Measurements from ENCODE around the gene NEURL1. TPM values are rescaled to one million over a fixed set of nuclear protein-coding genes. Genes with fewer than 3 reads are reported as not detected.
"Not testable (repeated sequence)": the region's sequence is repeated elsewhere in the genome, so short reads cannot be mapped to it uniquely, and the experiment has no call there.

NEURL1 gene
- total RNA-seq, 1 donor = 6.7 TPM

GRCh38 chr10:103492655-103493261, 747 bp upstream of the NEURL1 start:
- no peak for DNase-seq (ENCODE audit: low read depth in 2 of 3, low spot score in 2 of 3)

GRCh38 chr10:103493916-103494877, 692 bp downstream of the NEURL1 start:
- DNase-seq (ENCODE audit: low read depth in 2 of 3, low spot score in 2 of 3) = no peak

DNA sequence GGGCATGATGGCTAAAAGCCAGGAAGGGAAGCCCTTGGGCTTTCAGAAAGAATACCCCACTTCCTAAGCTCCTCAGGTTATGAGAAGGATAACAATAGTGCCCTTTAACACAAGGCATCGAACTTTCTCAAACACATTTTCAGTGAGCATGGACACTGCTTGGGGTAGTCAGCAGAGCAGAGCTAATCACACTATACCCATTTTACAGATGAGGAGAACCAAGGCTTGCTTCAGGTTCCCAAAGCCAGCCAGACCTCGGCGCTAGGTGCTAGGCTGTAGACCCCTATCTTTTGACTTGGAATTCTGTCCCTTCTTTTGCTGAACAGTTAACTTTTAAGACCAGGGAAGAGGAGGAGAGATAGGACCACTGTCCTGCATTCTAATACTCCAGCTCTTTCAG, 1.8 kb downstream of the NEURL1 start:
- no peak for DNase-seq (ENCODE audit: low read depth in 2 of 3, low spot score in 2 of 3)

DNA sequence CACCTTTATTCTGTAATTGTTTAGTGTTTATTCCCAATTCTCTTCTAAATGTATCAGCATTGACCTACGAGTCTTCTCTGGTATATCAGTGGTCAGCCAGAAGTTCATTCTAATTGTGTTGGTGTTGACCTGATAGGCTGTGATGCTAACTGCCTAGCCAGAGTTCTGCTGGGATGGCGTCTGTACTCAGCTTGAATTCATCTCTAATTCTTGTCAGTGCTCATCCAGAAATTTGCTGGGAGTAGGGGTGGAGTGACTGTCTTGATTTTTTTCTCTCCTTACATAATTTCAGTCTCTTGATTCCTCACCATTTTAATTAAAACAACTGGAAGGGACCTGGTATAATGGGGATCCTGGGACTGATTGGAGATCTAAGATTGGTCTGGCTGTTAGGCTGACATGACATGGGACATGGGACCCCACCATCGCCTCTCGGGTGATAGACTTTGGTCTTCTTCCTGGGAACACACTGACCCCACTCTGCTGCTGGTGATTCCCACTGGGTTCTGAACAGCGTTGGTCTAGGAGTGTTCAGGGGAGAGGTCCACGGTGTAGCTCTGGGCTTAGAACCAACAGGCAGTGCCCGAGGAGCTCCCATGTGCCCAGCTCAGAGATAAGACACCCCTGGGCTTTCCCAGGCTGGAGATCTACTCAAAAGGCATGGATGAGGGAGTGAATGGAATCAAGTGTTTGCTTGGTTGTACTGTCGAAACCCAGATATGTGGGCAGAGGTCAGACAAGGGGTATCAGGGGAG, 3.8 kb downstream of the NEURL1 start:
- no peak for DNase-seq (ENCODE audit: low read depth in 2 of 3, low spot score in 2 of 3)

GRCh38 chr10:103498936-103499638, 5.6 kb downstream of the NEURL1 start:
- no peak for DNase-seq (ENCODE audit: low read depth in 2 of 3, low spot score in 2 of 3)

- no peak for DNase-seq (ENCODE audit: low read depth in 2 of 3, low spot score in 2 of 3)
Observed at GRCh38 chr10:103499881-103500280, 6.4 kb downstream of the NEURL1 start.

DNA sequence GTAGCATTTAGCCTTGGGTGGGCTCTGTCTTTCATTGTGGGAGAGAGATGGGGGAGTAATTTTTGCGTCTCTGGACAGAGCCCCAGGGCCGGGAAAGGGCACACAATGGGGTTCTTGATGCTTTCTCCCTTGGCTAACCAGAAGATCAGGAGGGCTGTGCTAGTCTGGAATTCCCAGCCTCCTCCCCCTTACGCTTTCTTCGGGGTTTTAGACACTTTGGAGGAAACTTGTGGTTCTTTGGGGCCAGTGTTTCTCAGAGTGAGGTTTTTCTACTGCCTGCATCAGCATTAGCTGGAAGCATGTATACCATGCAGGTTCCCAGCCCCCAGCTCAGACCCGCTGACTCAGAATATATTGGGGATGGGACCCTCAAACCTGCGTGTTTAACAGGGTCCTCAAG, 7.0 kb downstream of the NEURL1 start:
- no peak for DNase-seq (ENCODE audit: low read depth in 2 of 3, low spot score in 2 of 3)

DNA sequence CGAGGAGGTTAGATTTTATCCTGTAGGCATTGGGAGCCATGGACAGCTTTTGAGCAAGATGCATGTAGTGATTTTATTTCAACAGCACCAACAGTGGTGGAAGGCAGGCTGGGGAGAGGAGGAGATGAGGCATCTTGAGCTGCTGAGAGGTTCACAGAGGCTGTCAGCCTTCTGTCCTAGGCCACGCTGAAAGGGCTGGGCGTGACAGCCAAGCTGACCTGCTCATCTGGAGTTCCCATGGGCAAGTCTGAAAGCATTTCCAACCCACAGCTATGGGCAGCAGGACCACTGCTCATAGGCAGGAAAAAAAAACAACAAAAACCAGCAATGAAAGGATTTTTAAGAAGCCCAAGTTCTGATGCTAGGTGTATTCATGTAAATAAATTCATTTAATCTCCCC, 7.7 kb downstream of the NEURL1 start:
- DNase-seq (ENCODE audit: low read depth in 2 of 3, low spot score in 2 of 3) = no peak

DNA sequence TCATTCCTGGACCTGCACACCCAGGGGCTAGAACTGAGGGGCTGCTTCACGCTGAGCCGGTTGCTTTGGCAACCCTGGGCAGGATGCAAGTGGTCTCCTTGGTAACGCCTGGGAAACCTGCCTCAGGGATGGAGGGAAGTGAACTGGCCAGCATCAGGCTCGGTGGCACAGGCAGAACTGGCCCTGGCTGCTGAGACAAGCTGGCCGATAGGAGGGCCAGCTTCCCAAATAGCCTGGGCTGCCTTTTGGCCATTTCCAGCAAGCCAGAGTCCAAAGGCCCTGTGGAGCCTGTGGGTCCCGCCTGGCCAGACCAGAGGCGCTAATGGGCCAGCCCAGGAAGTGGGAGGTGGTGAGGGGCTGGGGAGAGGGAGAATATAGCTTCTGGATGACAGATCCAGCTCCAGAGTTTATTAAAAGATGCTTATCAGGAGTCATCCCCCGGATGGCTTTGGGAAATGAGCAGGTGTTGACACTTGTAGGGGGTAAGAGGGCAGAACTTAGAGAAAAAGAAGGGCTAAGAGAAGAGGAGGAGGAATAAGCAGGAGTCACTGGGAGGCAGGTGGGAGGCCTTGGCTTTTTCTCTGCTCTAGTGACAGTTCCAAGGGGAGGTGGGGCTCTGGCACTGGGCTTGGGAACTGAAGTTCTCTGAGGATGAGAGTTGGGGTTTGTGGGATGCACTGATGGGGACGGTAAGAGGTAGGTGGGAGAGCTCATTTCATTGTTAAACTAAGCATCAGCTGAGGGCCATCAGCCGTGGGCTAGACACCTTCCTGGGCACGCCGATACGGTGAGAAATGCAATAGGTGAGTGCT, 9.6 kb downstream of the NEURL1 start:
- no peak for DNase-seq (ENCODE audit: low read depth in 2 of 3, low spot score in 2 of 3)

- not testable (repeated sequence) for DNase-seq (ENCODE audit: low read depth in 2 of 3, low spot score in 2 of 3)
Observed at GRCh38 chr10:103503777-103504176, 10.3 kb downstream of the NEURL1 start.

- DNase-seq (ENCODE audit: low read depth in 2 of 3, low spot score in 2 of 3) = peak in 2 of 3 donors; percentile 55 to 59
Observed at GRCh38 chr10:103504181-103504783, 10.8 kb downstream of the NEURL1 start.

DNA sequence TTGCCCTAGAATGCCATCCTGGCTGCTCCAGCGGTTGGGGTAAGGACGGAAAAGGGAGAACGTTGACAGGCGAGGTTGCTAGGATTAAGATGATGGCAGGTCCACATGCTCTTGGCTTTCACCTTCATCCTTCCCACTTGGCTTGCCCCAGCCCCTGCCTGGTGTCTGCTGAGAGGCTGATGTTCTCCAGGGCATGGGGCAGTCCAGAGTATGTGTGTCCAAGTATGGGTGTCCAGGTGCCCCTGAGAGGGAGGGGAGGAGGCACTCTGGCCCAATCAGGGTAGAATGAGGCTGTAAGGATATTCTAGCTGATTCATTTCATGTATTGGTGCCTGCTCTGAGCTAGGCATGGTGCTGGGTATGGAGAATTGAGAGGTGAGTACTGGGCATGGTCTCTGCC, 12.6 kb downstream of the NEURL1 start:
- DNase-seq (ENCODE audit: low read depth in 2 of 3, low spot score in 2 of 3) = no peak

DNA sequence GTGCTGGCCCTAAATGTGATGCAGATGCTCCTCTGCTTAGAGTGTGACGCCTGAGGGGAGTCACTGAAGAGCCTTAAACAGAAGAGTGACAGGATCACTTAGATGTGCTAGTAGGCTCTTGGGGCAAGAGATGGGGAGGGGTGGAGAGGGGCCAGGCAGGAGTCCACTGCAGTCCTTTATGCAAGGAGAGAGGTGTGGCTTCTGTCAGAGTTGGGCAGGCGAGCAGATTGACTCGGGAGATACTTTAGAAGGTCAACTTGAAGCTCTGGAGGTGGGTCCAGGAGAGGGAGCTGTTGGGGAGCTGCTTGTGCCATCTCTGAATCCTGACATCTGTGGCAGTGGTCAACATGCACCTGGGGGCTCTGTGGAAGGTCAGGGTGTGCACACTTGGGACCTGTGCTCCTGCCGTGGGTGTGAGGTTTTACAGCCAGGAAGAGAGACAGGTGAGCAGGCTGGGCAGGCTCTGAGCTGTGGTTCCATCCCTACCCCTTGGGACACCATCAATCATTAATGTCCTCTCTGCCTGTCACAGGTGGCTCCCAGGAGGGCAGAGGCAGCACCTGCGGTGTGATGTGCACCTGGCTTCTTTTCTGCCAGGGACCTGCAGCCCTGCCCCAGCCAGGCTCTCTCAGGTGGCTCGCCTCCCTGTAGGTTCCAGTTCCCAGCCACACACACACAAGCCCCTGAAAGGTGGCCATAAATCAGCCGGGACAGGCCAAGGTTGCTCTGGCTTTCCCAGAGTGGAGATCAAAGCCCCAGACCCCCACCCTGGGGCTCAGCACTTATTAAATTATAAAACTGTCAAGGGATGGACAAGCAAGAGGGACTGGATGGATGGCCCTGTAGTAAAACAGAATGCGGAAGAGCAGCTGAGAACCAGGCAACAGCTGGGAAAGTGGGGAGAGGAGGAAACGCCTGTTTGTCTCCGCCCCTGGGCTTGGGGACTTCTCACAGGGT, 14.0 kb downstream of the NEURL1 start:
- no peak for DNase-seq (ENCODE audit: low read depth in 2 of 3, low spot score in 2 of 3)

DNA sequence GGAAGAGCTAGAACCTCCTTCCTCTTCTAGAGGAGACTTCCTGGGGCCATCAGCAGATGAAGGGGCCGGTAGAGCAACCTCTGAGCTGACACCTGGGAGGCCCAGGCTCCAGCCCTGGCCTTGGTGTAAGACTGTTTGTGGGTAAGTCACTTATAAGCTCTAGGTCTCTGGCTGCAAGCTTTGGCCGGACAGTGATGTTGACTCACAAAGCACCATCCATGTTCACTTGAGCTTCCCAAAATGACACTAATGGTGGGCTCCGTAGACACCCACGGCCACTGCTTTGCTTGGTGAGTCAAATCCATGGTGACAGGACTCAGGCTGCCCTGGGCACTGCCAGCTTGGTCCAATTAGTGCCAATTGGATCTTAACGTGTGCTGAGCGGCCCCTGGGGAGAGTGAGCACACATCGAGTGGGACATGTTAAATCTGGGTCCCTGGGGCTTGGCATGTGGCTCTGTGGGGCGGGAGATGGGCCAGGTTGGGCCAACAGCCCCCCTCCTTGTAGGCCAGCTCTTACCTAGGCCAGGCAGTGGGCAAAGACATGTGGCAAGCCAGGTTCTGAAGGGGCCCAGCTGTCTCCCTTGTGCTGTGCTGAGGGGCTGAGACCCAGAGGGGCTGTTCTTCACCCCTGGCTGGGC, 16.7 kb downstream of the NEURL1 start:
- DNase-seq (ENCODE audit: low read depth in 2 of 3, low spot score in 2 of 3) = no peak

DNA sequence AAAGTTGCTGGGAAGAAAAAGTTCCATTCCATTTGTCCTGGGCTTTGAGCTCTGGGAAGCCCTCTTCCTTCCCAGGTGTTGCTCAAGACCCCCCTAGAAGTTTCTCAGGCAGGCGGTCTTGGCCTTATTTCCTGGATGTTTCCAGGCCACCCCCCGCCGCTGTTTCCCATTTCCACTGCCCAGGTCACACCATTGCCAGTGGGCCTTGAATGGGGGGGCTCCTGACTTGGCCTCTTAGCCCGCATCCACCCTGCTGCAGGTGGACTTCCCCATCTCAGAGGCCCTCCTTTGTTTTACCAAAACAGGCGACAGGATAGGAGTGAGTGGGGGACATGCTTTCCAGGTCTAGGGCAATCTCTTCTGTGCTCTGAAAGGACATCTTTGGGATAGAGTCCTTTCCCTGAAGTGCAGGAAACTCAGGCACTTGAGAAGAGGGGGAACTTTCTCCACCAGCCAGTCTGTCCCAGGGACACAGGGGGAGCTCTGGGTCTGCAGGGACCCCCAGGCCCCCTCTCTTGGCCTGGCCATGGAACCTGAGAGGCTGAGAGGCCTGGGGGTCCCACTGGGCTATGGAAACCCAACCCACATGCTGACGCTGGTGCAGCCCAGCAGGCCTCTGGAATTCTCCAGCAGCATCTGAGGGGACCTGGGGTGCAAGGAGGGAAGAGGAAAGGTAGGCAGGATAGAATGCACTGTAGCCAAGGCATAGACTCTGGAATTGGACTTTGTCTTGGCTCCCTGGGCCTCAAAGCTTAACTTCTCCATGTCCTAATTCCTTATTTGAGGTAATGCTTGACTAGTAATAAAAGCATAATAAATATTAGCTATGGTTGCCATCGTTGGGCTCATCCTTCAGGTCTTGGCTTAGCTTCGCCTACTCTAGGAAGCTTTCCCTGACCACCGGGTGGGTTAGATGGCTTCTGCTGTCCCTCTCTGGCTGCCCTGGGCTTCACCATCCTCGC, 17.6 kb downstream of the NEURL1 start:
- DNase-seq (ENCODE audit: low read depth in 2 of 3, low spot score in 2 of 3) = no peak

- DNase-seq (ENCODE audit: low read depth in 2 of 3, low spot score in 2 of 3) = no peak
Observed at GRCh38 chr10:103512166-103512565, 18.7 kb downstream of the NEURL1 start.

Measured in hematopoietic multipotent progenitor cell (in vitro differentiated cells).